Measurements from ENCODE around the gene ADD1. TPM values are rescaled to one million over a fixed set of nuclear protein-coding genes. Genes with fewer than 3 reads are reported as not detected.
"Not testable (repeated sequence)": the region's sequence is repeated elsewhere in the genome, so short reads cannot be mapped to it uniquely, and the experiment has no call there.

The ADD1 gene
- total and polyA plus RNA-seq, 2 experiments from 2014 or later = 175 to 219 TPM

- WGBS, 2 experiments (ENCODE audit: low coverage in 1 of 2, low lambda C conversion rate in 2 of 2, missing lambda C conversion rate in 2 of 2) = 96 to 97% methylated on average over 16 of the region's 16 CpGs
- no peak overlapping the region for H3K27ac ChIP-seq
Measured at GRCh38 chr4:2950221-2950989, 106.8 kb downstream of the ADD1 start.

GRCh38 chr4:2953496-2953895 lies 109.9 kb downstream of the ADD1 start:
- H3K36me3 ChIP-seq (ENCODE audit: low read depth) = peaks cover 61% of the 10 kb centered on the region
- 77 to 85% methylated on average over 6 of the region's 6 CpGs for WGBS, 2 experiments (ENCODE audit: low coverage in 1 of 2, low lambda C conversion rate in 2 of 2, missing lambda C conversion rate in 2 of 2)
- in situ Hi-C loops (cut with MboI) = no loop called here
- peaks cover 50% of the 10 kb centered on the region for H3K79me2 ChIP-seq (ENCODE audit: insufficient read depth)
- H3K4me2 ChIP-seq (ENCODE audit: unreplicated experiment) = no peak overlapping the region
- peaks cover 4% of the 10 kb centered on the region; the same call in 1 of the 2 replicates for H4K20me1 ChIP-seq (ENCODE audit: insufficient read depth)
- peaks cover 25% of the 10 kb centered on the region for H3F3A ChIP-seq (ENCODE audit: insufficient read depth)
- no peaks in the 10 kb centered on the region for H3K9me2 ChIP-seq (ENCODE audit: insufficient read depth)
- no peaks in the 10 kb centered on the region for H3K9me3 ChIP-seq (ENCODE audit: low read depth)
- no peak for TF ChIP-seq EZH2 (IDR thresholded peaks at IDR 0.05; ENCODE audit: insufficient read depth, poor library complexity, severe bottlenecking)
- TF ChIP-seq EZH2phosphoT487 (IDR thresholded peaks at IDR 0.05; ENCODE audit: insufficient read depth, low read depth) = no peak
- no peak for DNase-seq
- peaks cover 5% of the 10 kb centered on the region for H3K4me1 ChIP-seq (ENCODE audit: insufficient read depth)
- no peak overlapping the region for H3K9ac ChIP-seq
- no peaks in the 10 kb centered on the region for H3K27me3 ChIP-seq (replicated peaks; ENCODE audit: insufficient read depth)
- no peak overlapping the region for H2AFZ ChIP-seq
- H3K27ac ChIP-seq = no peak overlapping the region
- no peak overlapping the region for H3K4me3 ChIP-seq

More at GRCh38 chr4:2950221-2950989, 106.8 kb downstream of the ADD1 start:
- DNase-seq = no peak
- Histone ChIP-seq H3K4me2 (ENCODE audit: unreplicated experiment) (no peak overlapping the region), H3K9ac (no peak overlapping the region), H3K36me3 (ENCODE audit: low read depth) (peaks cover 58% of the 10 kb centered on the region; the same call in 1 of the 2 replicates), H3K4me3 (no peak overlapping the region), H3K79me2 (ENCODE audit: insufficient read depth) (peaks cover 19% of the 10 kb centered on the region), H2AFZ (no peak overlapping the region), H4K20me1 (ENCODE audit: insufficient read depth) (no peaks in the 10 kb centered on the region), H3K4me1 (ENCODE audit: insufficient read depth) (no peaks in the 10 kb centered on the region), H3F3A (ENCODE audit: insufficient read depth) (peaks cover under 1% of the 10 kb centered on the region), H3K9me3 (ENCODE audit: low read depth) (no peaks in the 10 kb centered on the region), H3K27me3 (replicated peaks; ENCODE audit: insufficient read depth) (no peaks in the 10 kb centered on the region), H3K9me2 (ENCODE audit: insufficient read depth) (no peaks in the 10 kb centered on the region)
- TF ChIP-seq EZH2 (IDR thresholded peaks at IDR 0.05; ENCODE audit: insufficient read depth, poor library complexity, severe bottlenecking) (no peak), EZH2phosphoT487 (IDR thresholded peaks at IDR 0.05; ENCODE audit: insufficient read depth, low read depth) (no peak)
- in situ Hi-C loops (cut with MboI) = no loop called here

- no peaks in the 10 kb centered on the region for H3K9me2 ChIP-seq (ENCODE audit: insufficient read depth)
- peaks cover 9% of the 10 kb centered on the region for H3K4me1 ChIP-seq (ENCODE audit: insufficient read depth)
- no peak overlapping the region for H3K9ac ChIP-seq
- no peaks in the 10 kb centered on the region for H3K9me3 ChIP-seq (ENCODE audit: low read depth)
- H3K4me3 ChIP-seq = no peak overlapping the region
- DNase-seq = no peak
- in situ Hi-C loops (cut with MboI) = no loop called here
- peaks cover 4% of the 10 kb centered on the region; the same call in 1 of the 2 replicates for H4K20me1 ChIP-seq (ENCODE audit: insufficient read depth)
- H3K27me3 ChIP-seq (replicated peaks; ENCODE audit: insufficient read depth) = no peaks in the 10 kb centered on the region
- H3K4me2 ChIP-seq (ENCODE audit: unreplicated experiment) = no peak overlapping the region
- peaks cover 52% of the 10 kb centered on the region for H3K79me2 ChIP-seq (ENCODE audit: insufficient read depth)
- TF ChIP-seq EZH2 (IDR thresholded peaks at IDR 0.05; ENCODE audit: insufficient read depth, poor library complexity, severe bottlenecking) = no peak
- no peak for TF ChIP-seq EZH2phosphoT487 (IDR thresholded peaks at IDR 0.05; ENCODE audit: insufficient read depth, low read depth)
- peaks cover 61% of the 10 kb centered on the region for H3K36me3 ChIP-seq (ENCODE audit: low read depth)
- H3K27ac ChIP-seq = no peak overlapping the region
- peaks cover 29% of the 10 kb centered on the region for H3F3A ChIP-seq (ENCODE audit: insufficient read depth)
- WGBS, 2 experiments (ENCODE audit: low coverage in 1 of 2, low lambda C conversion rate in 2 of 2, missing lambda C conversion rate in 2 of 2) = 87 to 91% methylated on average over 17 to 33 of the region's 33 CpGs
- no peak overlapping the region for H2AFZ ChIP-seq
Measured at GRCh38 chr4:2954358-2955185, 110.9 kb downstream of the ADD1 start.

GRCh38 chr4:2955186-2956044 lies 111.8 kb downstream of the ADD1 start:
- H3K4me3 ChIP-seq; H2AFZ ChIP-seq; H4K20me1 ChIP-seq (ENCODE audit: insufficient read depth); in situ Hi-C loops (cut with MboI); H3K9ac ChIP-seq; H3K9me3 ChIP-seq (ENCODE audit: low read depth); H3K27ac ChIP-seq; H3K27me3 ChIP-seq (replicated peaks; ENCODE audit: insufficient read depth); H3K4me2 ChIP-seq (ENCODE audit: unreplicated experiment); H3K9me2 ChIP-seq (ENCODE audit: insufficient read depth); H3K4me1 ChIP-seq (ENCODE audit: insufficient read depth); DNase-seq: not testable (repeated sequence)
- peaks cover 29% of the 10 kb centered on the region for H3F3A ChIP-seq (ENCODE audit: insufficient read depth)
- H3K36me3 ChIP-seq (ENCODE audit: low read depth) = peaks cover 61% of the 10 kb centered on the region
- peaks cover 59% of the 10 kb centered on the region for H3K79me2 ChIP-seq (ENCODE audit: insufficient read depth)
- 92 to 94% methylated on average over 19 to 44 of the region's 44 CpGs for WGBS, 2 experiments (ENCODE audit: low coverage in 1 of 2, low lambda C conversion rate in 2 of 2, missing lambda C conversion rate in 2 of 2)

All from GM23248 (cell line).